NCI-H524 (cell line): ENCODE results near the gene SGK1.
"Not testable (repeated sequence)": the region's sequence is repeated elsewhere in the genome, so short reads cannot be mapped to it uniquely, and the experiment has no call there.

Experiments
- DNase-seq, 2 experiments: peaks; one replicate each; lab custom pipeline; 2025; lab: John Stamatoyannopoulos, UW

The SGK1 gene

DNA sequence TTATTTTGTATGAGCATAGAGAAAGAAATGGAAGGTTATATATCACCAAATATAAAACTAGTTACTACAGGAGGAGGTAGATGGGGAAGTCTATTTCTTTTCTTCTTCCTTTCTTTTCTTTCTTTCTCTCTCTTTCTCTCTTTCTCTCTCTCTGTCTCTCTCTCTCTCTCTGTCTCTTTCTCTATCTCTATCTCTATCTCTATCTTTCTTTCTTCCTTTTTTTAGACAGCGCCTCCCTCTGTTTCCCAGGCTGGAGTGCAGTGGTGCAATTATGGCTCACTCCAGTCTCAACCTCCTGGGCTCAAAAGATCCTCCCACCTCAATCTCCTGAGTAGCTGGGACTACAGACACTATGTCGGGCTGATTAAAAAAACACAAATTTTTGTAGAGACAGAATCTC, 10.2 kb upstream of the SGK1 start:
- DNase-seq: no peak

- DNase-seq: not testable (repeated sequence)
Measured at GRCh38 chr6:134326192-134326591, 8.3 kb upstream of the SGK1 start.

DNA sequence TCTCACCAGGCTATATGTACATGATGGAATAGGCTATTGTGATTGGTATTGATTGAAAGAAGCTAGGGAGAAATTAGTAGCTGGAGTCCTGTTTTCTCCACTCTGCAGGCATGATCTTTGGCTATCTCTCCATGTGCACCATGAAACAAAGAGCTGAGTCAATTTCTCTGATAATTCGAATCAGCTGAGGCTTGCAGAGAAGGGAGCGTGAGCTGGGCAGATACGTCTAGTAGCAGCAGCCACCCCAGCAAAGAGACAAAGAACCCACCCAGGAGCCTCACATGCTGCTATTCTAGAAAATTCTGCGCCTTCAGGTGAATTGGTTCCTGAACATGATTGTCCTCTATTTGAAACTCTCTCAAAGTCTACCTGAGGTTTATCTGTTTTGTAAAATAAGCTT, 6.9 kb upstream of the SGK1 start:
- DNase-seq: no peak

DNA sequence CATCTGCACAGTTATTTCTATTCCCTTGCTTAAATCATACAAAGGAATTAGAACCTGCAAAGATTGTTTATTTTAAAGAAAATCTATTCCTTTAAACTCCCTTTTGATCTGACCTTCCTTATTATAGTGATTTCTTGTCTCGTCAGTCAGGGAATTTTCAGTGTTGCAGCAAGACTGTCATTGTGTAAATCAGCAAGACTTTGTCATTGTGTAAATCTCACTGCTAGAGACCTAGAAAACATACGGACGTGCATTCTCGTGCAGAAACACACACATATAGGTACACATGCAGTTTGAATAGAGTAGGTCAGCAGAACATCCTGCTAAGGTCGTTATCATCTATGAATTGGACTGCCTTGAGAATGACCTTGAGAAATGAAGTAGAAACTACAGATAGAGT, 6.2 kb upstream of the SGK1 start:
- DNase-seq: no peak

- no peak for DNase-seq
Measured at GRCh38 chr6:134323698-134324097, 5.8 kb upstream of the SGK1 start.

DNA sequence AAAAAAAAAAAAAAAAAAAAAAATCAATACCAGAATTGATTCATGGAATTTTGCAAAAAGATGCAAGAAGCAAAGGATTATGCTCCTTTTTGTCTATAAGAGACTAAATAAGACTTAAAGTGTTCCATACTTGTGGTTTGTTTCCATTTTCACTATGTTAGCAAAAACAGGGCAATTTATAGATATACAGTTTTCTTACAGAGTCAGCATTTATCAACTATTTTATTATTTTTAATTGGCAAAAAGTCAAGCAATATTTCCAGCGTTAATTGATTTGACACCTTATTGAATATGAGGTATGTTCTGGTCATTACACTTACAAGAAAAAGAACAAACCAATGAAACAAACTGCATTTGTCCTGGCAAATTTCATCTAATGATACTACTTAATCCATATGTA, 5.4 kb upstream of the SGK1 start:
- no peak for DNase-seq

GRCh38 chr6:134322216-134322615, 4.3 kb upstream of the SGK1 start:
- no peak for DNase-seq

GRCh38 chr6:134321246-134321645, 3.3 kb upstream of the SGK1 start:
- DNase-seq: no peak

DNA sequence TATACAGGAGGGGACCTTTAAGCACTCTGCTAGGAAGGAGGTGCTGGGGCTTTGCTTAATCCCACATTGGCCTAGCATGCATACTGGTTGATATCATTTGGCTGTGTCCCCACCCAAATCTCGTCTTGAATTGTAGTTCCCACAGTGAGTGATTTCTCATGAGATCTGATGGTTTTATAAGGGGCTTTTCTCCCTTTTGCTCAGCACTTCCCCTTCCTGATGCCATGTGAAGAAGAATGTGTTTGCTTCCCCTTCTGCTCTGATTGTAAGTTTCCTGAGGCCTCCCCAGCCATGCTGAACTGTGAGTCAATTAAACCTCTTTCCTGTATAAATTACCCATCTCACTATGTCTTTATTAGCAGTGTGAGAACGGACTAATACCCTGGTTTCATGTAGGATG, 1.8 kb upstream of the SGK1 start:
- DNase-seq: not testable (repeated sequence)

GRCh38 chr6:134318974-134319281, 1.0 kb upstream of the SGK1 start:
- no peak for DNase-seq

DNA sequence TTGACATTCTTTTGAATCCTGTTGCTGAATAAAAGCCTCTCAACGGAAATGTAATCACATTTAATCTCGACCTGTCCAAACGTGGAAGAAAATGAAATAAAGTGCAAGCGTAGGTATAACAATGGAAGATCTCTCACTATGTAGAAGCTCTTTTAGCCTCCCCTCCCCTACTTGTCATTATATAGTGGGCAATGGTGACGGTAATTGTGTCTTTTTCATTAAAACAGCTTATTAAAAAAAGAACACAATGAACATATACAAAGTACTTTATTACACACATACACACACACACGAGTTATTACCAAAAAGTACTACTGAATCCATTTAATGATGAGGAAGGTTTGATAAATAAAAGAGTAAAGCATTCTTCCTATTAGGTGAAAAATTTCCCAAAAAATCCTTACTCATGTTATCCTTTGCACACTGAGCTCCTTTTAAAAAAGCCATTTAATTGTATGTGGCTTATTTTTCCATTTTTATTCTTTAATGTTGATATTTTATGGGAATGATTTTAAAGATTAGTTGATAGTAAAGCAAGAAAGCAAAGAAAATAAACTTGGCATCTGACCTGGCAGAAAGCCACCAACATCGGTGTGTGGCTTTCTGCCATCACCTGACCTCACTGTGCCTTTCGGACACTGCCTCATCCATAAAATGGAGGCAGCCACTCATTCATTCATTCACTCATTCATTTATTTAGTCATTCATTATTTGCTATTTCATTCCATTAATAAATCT, 493 bp upstream of the SGK1 start:
- no peak for DNase-seq

- no peak for DNase-seq
Measured at GRCh38 chr6:134316733-134317431, 1.0 kb downstream of the SGK1 start.

- no peak for DNase-seq
Measured at GRCh38 chr6:134315974-134316441, 1.9 kb downstream of the SGK1 start.

DNA sequence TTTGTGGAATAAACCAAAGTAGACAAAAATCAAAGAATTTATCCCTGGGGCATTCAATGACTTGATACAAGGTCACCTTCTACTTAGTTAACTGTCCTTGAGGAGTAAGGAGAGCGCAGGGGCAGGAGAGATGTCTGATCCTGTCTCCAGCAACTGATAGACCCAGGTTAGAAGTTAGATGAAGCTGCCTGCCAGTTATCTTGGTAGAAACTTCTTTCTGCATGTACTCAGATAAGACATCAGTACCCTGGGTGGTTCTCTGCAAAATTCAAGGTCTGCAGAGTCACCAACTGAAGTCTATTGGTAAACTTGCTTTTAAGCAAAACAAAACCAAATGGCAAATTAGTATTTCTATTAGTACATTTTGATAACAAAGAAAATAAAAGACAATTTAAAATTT, 2.7 kb downstream of the SGK1 start:
- no peak for DNase-seq

GRCh38 chr6:134314006-134314821, 3.7 kb downstream of the SGK1 start:
- DNase-seq: no peak

DNA sequence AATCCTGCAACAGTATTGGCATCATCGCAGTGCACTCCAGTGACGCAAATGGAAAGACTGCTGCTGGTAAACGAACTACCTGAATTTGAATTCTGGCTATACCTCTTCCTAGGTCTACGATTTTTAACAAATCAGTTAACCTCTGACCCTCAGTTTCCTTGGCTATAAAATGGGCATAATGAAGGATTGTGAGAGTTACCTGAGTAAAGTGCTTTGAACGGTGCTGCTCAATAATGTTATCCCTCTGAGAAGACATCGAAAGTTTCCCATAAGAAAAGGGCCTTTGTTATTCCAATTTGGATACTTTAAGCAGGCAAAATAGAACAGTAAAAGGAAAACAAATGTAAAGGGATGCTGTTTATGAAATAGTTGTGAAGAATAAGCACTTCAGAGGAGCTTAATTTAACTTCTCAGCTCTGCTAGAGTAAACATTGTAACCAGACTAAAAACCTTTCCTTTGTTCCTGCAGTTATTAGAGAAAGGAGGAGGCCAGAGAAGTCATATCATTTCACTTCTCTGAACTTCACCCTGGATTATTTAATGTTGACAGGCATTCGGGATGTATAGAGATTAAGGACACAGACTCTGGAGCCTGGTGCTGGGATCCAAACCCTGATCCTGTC, 5.8 kb downstream of the SGK1 start:
- DNase-seq: no peak

DNA sequence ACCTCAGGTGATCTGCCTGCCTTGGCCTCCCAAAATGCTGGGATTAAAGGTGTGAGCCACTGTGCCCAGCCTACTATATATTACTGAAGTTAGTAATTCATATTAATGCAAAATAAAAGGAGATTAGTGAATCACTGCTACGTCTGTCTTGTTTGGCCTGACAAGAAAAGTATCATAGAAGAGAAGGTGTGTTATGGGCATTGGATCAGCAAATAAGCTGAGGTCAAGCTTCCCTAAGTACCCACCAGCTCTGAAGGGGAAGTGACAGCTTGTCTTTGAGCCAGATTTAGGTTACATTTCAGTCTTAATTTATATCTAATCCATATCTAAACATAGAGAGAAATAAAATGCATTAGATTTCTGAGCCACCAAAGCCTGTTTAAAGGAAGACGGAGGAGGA, 7.1 kb downstream of the SGK1 start:
- peak in 1 of 2 experiments; percentile 8 for DNase-seq

GRCh38 chr6:134309983-134310605, 7.8 kb downstream of the SGK1 start:
- no peak for DNase-seq

DNA sequence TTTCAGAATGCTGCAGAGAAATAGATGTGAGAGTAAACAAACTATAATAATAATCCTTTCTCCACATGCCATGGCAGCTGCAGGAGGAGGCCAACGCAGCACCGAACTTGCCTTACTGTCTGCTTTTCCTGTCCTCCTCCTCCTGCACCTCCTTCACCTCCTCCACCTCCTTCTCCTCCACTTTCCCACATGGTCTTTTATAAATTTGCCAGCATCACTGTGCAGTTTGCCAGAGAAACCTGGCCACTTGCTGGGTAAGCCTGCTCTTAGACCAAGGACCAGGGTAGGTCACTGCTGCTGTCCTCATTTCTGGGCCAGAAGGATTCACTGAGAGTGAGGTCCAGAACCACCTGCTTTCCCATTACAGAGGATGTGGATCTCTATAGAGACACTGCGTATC, 8.7 kb downstream of the SGK1 start:
- no peak for DNase-seq

DNA sequence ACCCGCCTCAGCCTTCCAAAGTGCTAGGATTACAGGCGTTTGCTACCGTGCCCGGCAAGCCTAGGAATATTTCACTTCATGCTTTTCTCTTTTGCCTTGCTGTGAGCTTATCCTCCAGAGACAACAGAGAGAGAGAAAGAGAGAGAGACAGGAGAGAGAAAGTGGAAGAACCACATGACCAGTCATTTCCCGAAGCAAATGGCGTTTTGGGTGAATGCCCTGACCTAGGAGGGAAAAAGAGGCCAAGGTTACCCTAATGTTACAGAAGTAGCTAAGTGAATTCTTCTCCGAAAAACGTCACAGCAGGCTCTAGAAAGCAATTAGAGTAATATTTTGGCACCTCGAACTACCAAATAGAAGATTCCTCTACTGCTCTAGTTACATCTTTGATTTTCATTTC, 9.1 kb downstream of the SGK1 start:
- DNase-seq: no peak

DNA sequence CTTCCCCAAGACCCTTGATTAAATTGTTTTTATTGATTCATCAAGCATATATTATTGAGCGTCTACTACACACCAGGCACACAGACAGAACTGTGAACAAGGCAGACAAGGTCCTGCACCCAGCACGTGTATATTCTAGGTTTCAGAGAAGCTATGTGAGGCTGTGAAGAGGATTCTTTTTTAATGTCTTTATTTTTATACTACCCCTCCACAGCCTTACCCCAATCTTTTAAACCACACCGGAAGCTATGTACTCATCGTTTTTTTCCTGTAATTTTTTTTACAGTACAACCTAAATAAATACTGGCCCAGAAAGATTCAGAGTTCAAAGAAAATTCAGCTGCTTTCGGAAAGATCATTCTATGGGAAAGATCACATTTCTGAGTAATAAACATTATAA, 10.0 kb downstream of the SGK1 start:
- no peak for DNase-seq

GRCh38 chr6:134307075-134307474, 10.8 kb downstream of the SGK1 start:
- DNase-seq: no peak
